NCI-H1694 treated with DMSO at 0.1 percent for 48 hours (cell line): Measurements from ENCODE around the gene AGPAT3.

Experiments
- DNase-seq: peaks from one replicate; lab custom pipeline; 2025; lab: John Stamatoyannopoulos, UW

AGPAT3 gene

DNA sequence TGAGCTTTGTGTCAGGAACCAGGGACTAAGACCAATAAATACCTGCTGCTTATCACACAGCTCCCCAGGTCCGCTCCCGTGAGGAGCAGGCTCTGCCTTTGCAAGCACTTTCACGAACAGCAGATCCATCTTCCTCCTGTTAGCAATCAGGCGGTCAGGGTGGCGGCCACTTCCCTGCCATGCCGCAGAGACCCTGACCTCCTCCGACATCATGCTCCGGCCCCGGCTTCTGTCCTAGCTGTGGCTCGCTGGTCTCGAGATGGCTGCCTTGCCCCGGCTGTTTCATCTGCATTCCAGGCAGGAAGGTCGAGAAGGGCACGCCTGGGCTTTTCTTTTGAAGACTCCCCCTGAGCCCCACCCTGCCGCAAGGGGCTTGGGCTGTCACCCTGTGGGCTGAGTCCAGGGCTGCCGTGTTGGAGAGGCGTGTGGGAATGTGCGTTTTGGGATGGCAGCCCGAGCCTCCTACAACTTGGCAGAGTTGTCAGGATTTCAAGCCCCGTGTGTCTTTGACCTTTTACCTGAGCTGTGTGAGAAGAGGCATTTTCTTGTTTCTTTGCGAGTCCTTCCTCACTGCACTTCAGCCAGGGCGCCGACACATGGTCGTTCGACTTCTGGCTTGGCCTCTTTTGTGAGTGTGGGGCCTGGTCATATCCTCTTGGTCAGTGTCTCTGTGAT lies 59.5 kb downstream of the AGPAT3 start:
- no peak for DNase-seq

DNA sequence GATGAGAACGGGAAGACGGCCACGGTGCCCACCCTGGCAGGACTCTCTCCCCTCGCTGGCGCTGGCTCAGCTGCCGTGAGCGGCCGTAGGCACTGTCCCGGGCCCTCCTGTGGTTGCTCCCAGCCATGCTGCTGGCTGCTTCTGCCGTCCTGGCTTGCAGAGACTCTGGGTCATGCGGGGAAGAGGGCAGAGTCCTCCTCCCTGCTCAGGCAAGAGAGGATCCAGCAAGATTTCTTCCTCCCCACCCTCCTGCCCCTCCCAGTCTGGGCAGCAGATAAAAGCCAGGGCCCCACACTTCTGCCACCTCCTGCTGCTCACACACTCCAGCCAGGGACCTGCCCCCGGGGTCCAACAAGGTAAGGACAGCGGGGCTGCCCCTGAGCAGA lies 60.1 kb downstream of the AGPAT3 start:
- DNase-seq, result no peak

DNA sequence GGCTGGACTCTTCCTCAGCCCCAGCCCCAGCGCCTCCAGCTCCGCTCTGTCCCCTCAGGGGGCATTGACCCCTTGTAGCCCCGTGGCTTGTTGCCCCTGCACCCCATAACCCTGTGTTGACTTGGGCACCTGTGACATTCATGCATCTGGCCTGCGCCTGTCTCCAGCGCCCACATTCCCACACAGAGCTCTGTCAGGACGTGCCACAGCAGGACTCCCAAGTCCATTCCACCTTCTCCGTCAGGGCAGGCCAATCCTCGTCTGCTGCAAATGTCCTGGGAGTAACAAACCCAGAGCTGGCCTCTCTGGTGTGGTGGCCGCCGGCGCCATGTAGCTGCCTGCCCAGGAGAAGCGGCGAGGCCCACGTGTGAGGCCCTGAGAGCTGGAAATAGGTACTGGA lies 60.6 kb downstream of the AGPAT3 start:
- DNase-seq, result no peak

DNA sequence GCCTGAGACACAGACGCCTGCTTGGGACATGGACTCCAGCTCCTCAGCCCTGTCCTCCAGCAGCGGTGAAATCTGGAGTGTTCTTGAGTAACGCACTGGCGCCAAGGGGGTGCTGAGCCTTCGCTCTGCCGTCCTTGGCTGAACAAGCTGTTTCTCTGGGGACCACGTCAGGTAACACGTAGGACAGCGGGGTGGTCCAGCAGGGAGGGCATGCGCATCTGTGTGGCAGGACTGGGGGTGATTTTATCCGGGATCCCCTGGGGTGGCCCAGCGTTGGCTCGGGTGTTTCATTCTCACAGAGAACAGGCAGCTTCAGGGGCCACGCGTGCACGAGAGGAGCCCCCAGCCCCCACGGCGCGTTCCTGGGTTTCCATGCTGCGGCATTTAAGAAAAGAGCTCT lies 61.2 kb downstream of the AGPAT3 start:
- DNase-seq, result no peak

DNA sequence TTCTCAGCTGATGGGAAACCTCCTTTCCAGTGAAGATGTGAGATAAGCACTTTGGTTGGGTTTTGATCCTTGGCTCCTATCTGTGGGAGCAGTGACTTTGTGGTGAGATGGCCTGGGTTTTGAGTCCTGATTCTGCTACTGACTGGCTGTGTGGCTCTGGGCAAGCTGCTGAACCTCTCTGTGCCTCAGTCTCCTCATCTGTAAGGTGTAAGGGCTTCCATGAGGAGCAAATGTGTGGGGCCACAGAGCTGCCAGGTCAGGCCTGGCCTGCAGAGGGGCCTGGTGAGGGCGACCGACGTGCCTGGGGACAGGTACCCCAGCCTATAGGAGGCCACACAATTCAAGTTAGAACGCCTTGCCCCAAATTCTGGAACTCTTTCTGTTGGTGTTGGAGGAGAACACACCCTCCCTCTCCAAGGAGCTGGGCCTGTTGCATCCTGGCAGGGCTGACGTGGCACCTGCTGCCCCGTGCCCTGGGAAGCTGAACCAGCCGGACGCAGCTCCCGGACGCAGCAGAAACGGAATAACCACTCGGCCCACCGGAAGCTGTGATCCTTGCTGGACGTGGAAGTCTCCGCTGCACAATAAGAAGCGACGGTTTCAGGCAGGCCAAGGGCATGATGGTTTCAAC lies 62.7 kb downstream of the AGPAT3 start:
- no peak for DNase-seq

DNA sequence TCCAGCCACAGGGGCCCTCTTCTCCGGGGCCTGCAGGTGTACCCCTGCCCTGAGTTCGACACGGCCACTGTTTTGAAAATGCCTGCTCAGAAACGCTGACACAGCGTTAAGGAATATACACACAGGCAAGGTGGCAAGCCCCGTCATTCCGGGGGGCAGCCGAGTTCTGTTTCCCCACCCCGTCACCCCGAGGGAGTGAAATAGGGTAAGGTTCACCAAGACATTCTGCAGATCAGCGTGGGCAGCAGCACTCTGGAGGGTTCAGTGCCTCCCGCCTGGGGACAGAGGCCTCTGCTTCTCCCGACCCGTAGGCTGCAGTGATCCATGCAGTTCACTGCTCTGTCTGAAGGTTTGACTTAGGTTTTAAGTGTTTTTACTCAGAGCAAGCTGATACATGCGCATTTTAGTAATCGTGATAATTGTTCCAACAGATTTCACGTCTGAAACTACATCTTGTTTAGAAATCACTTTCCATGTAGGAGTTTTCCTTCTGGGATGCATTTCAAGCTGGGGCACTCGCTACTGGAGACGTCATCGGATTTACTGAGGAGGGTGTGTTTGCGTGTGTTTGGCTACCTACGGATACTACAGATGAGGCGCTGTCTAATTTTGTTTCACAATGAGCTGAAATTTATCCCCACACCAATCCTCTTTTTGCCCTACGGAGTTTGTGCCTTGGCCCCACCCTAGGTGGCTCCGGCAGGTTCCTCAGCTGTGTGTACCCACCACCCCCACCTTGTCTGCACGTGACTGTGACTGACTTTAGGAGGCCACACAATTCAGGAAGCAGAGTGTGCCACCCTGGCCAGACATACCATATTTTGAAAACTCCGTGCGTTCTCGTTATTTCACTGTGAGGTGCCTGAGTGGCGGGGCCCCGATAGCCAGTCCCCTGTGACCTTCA lies 63.5 kb downstream of the AGPAT3 start:
- no peak for DNase-seq

DNA sequence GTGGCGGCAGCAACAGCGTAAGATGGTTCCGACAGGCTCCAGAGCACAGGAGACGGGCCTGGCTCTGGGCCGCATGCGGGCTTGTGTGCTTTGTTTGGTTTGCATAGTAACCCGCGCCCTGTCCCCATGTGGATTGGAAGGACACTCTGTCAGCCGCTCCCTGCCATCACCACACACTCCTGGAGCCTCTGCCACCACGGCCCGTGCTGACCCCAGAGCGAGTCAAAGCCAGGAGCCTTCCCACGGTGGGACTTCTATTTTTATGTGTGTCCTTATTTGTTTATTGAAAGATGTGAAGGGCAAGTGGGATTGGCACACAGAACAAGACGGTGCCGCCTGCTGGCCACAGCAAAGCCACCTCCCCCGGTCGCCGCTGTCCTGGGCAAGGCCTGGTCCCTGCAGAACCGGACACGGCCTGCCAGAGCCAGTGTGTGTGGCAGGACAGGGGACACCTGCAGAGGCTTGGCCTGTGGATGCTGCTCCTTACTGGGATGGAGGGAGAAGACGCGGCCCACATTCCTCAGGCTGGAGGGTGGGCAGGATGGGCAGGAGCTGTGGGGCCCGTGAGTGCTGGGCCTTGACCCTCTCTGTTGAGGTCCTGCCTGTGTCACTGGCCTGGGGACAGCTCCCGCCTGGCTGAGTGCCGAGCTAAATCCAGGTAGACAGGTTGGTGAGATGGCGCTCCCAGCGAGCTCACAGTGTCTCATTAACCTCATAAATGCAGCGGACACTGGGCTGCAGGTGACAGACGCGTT lies 64.4 kb downstream of the AGPAT3 start:
- no peak for DNase-seq

DNA sequence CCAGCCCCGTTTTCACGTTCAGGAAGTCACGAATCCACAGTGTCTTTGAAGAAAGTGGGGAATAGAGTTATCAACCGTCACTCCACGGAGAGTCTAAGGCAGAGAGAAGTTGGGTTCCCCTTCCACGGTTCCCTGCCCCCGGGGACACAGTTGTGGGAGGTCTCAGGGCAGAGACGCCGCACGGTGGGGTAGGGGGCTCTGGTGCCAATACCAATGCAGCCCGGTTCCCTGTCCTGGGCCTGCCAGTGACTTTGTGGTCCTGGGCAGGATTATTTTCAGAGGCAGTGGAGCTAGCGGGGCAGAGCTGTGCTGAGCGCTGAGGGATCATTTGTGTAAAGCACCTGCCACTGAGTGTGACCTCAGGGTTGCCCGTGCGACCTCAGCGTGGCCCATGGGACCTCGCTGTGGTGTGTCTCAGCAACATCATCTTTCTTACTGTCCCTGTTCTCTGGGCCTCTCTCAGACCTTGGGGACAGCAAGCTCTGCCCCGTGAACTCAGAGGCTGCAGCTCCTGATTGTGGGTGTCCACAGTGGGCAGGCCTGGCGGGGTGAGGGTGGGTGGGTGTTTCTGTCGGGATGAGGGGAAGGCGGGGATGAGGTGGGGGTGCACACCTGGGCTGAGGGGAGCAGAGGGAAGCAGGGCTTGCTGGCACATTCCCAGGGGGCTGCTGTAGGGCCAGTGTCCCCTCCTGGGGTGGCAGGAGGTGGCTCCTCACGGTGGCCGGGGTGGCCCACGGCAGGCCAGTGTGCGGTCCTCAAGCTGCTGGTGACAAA lies 65.2 kb downstream of the AGPAT3 start:
- no peak for DNase-seq

DNA sequence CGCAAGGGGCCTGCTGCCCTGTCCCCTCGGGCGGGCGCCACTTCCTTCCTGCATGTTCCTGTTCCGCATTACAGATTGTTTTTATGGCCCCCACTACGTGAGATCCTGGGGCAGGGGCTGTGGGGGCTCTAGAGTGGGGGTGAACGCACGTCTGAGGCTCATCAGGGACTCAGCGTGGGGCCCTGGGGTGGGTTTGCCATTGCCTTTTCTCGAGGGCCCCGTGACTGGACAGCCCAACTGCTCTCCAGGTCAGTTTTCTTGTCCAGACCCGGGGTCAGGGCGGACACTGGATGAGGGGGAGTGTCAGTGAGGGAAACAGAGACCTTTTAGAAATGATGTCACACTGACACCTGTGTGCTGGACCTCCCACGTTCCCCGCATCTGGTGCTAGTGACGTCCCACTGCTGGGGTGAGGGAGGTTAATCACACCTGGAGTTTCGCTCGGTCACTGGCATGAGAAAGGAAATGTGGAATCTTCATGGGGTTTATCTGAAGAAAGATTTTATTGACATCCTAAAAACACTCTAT lies 65.9 kb downstream of the AGPAT3 start:
- DNase-seq, result no peak

DNA sequence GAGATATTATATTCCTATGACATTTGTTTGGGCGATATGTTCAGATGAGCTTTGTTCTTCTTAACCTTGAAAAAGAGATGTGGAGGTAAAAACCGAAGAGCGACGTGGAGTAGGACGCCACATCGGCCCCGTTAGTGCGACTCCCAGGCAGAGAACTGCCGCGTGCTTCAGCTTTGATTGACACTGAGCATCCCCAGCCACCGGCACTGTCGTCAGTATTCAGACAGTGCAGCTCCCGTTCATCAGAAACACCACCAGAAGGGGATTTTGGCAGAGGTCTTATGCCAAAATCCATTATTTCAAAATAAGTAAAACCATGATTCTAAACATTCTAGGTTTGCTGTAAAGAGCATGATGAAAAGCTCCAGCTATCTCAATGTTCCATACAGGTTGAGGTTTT lies 66.5 kb downstream of the AGPAT3 start:
- no peak for DNase-seq

DNA sequence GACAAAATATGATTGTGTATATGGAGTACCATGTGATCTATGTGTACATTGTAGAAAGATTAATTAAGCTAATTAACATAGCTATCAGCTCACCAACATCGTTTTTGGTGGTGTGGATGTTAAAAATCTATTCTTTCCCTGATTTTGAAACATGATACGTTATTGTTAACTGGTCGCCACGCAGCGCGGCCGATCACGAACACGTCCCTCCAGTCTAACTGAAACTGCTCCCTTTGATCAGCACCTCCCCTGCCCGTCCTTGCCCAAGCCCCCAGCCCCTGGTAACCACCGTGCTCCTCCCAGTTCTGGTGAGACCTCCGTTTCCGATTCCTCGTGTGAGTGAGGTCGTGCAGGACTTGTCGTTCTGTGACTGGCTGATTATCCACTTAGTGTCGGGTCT lies 67.0 kb downstream of the AGPAT3 start:
- DNase-seq, result no peak

DNA sequence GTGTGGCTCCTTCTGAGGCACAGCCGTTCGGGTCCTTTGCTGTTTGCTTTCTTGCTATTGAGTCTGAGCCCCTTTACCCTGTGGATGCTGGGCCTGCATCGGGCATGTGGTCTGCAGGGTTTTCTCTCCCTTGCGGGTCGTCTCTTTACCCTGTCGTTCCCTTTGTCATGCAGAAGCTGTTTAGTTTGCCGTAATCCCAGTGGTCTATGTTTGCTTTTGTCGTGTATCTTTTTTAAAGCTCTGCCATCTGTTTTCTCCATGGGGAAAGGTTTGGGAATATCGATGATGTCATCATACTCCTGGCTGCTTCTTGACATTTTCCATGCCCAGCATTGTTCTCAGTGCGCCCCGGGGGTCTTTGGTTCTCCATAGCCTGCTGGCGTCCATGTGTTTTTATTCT lies 68.2 kb downstream of the AGPAT3 start:
- peak; percentile 49 for DNase-seq

DNA sequence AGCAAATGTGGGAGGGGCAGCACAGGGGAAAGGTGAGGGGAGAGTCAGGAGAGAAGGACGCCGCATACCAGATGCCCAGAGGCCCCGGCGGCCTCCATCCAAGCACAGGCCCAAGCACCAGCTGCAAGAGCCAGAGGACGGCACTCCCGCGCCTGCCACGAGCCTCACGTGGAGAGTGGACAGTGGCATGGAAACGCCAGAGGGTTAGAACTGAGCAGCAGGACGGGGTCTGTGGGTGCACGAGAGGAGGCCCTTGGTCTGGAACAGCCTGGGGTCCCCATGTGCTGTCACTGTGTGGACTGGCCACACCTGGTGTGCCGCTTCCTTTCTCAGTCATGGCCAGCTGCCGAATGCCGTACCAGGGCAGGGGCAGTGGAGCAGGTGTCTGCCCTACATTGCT lies 68.7 kb downstream of the AGPAT3 start:
- DNase-seq, result no peak

DNA sequence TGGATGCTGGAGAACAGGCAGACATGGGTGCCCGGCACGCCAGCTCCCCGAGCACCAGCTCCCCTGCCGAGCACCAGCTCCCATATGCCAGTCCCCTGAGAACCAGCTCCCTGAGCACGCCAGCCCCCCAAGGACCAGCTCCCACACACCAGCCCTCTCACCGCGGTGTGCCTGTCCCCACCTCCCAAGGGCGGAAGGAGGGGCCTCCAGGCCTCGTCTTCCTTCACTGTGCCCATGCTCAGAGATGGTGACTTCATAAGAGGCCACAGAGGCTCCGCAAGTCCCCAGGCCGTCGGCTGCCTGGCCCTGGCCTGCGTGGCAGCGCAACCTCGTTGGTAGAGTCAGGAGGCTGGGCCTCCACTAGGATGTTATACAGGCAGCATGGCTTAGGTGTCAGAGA lies 69.1 kb downstream of the AGPAT3 start:
- no peak for DNase-seq

DNA sequence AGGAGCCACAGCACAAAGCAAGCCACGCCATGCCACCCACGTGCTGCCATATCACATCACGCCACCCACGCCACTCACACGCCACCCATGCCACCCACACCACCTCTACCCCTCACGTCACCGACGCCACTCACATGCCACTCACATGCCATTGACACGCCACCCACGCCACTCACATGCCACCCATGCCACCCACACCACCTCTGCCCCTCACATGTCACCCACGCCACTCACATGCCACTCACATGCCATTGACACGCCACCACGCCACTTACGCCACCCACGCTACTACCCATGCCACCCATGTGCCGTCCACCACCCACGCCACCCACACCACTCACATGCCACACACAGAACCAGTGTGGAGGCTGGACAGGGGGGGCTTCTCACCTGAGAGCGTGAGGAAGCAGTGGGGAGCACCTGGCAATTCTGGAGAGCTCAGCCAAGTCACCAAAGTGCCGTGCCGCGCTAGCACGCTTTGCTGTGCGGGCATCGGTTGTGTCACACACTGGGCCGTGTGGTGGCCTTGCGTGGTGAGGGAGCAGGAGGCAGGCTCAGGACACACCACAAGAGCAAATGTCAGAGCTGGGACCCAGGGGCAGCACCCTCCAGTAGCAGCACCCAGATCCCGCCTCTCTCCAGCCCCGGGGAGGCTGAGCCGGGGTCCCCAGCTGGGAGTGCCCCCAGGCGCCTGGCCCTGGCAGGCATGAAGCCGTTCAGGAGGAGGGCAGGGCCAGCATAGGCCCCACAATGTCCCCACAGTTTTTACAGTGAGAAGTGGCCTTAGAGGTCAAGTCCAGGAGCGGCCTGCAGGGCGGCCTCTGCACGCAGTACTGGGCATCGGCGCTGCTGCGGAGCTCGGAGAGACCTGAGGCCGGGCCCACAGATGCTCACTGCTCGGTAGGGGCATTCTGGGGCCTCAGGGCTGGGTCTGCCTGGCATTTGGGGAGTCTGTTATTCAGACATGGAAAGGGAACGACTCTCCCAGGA lies 70.0 kb downstream of the AGPAT3 start:
- no peak for DNase-seq

DNA sequence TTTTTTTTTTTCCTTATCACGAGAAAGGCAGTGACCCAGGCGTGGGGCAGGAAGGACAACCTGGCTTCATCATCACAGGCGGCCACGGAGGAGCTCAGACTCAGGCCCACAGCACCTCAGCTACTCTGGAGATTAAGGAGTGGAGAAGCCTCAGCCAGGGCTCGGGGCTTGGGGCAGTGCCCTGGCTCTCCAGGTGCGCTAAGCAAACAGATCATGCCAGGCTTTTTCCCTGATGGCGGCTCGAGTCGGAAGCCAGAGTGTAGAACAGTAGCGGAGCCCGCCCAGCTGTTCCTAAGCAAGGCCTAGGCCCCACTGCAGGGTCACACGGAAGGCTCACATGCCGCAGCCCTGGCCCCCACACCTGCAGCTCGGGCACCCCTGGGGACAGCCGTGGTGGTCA lies 70.7 kb downstream of the AGPAT3 start:
- no peak for DNase-seq

DNA sequence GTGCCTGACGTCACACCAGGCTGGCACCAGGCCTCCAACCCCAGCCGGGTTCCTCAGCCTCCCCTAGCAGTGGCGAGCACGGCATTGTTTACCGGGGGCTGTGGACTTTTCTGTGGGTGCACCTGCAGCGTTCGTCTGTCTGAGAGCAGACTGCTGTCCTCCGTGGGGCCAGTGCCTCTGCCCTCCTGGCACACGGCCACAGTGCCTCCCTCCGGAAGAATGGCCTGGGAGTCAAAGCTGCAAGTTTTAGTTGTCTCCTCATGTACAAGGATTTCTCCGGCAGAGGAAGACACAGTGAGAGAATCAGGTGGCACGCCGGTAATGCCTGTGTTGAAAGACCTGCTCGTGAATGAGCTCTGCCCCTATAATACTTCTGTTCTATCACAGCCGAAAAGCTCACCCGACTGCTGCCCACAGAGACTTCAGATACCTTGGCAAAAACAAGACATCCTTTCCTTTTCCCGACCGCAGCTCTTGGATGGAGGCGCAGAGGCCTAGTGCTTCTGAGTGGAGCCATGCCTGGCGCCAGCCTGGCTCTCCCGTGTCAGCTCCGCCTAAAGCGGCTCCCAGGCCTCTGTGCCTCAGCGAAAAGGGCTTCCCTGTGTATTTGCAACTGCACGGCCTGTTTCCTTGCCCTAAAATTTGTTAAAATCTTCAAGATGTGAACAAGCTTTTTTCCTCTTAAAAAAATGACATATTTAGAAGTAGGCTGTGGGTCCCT lies 71.4 kb downstream of the AGPAT3 start:
- DNase-seq, result no peak

DNA sequence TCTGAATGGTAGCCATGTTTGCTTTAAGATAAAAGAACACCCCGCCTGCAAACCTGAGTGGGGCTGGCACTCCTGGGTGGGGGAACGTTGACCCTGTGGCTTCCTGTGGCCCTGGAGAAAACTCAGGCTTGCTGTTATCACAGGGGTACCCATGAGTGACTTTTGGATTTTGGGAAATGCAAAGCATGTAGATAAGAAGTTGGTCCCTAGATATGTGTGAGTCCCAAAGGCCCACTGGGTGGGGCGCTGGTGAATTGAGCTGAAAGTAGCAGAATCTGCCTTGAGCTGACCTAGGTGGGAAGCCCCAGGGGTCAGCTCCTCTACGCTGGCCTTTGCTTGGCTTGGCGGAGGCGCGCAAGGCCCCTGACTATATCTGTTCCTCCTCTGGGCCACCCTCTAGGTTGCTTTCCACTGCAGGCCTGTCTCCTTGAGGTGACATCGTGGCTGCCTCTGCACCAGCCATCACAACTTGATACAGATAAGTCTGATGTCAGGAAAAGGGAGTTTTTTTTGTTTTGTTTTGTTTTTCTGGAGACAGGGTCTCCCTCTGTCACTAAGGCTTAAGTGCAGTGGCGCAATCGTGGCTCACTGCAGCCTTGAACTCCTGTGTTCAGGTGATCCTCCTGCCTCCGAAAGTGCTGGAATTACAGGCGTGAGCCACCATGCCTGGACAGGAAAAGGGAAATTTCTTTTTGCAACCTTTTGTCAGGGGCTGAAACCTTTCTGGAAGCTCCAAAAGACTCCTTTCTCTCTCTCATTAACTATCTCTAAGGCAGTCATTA lies 72.2 kb downstream of the AGPAT3 start:
- no peak for DNase-seq

DNA sequence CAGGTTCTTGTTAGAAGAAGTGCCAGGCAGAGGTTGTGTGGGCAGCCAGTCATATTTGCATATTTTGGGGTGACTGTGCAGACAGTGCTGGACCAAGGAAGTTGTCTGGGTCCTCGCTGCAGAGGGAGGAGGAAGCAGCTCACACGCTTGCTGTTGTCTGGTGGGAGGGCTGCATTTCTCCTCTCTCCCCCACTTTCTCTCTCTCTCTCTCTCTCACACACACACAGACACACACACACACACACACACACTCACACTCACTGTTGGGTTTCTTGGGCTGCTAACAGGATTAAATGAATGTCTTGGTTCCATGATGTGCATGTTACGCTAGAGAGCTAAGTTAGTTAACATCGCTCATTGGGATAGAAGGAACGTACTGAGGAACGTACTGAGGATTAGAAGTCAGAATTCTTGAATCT lies 72.9 kb downstream of the AGPAT3 start:
- DNase-seq, result no peak
